Measurements from ENCODE around the gene ZNF778.
A peak's percentile ranks its signal among the peaks of the same experiment; 100 is the strongest.

ZNF778 gene

GRCh38 chr16:89194340-89195311 lies 22.9 kb upstream of the ZNF778 start:
- DNase-seq, result no peak

- DNase-seq, result no peak
Measured at GRCh38 chr16:89195521-89196171, 21.9 kb upstream of the ZNF778 start.

- no peak for DNase-seq
Measured at GRCh38 chr16:89197033-89197632, 20.4 kb upstream of the ZNF778 start.

- DNase-seq, result no peak
Measured at GRCh38 chr16:89197633-89198416, 19.7 kb upstream of the ZNF778 start.

- no peak for DNase-seq
Measured at GRCh38 chr16:89198417-89199240, 18.9 kb upstream of the ZNF778 start.

GRCh38 chr16:89199241-89200123 lies 18.0 kb upstream of the ZNF778 start:
- DNase-seq, result no peak

GRCh38 chr16:89200124-89200849 lies 17.2 kb upstream of the ZNF778 start, which contains the start of gene SLC22A31:
SLC22A31 (minus strand) TSS chr16:89200537; CDS start chr16:89200501, 36 bp downstream.
- DNase-seq, result no peak

- DNase-seq, result no peak
Measured at GRCh38 chr16:89200850-89201411, 16.6 kb upstream of the ZNF778 start.

- peak; percentile 70 for DNase-seq
Measured at GRCh38 chr16:89201439-89202377, 15.8 kb upstream of the ZNF778 start.

- no peak for DNase-seq
Measured at GRCh38 chr16:89202422-89203215, 14.9 kb upstream of the ZNF778 start.

GRCh38 chr16:89207993-89208392 lies 9.5 kb upstream of the ZNF778 start:
- DNase-seq, result no peak

GRCh38 chr16:89209522-89210044 lies 7.9 kb upstream of the ZNF778 start:
- no peak for DNase-seq

GRCh38 chr16:89210165-89210903 lies 7.2 kb upstream of the ZNF778 start:
- peak; percentile 47 for DNase-seq

GRCh38 chr16:89210904-89211515 lies 6.5 kb upstream of the ZNF778 start:
- DNase-seq, result peak; percentile 47

GRCh38 chr16:89216315-89217137 lies 977 bp upstream of the ZNF778 start:
- peak; percentile 29 for DNase-seq

- no peak for DNase-seq
Measured at GRCh38 chr16:89217138-89217387, 440 bp upstream of the ZNF778 start.
